Brain microvascular endothelial cell (primary cell): Measurements from ENCODE around the gene CNTNAP2.

Experiments used
- DNase-seq: peaks from one replicate; pipeline ENCODE4 v3.0.0-alpha.2; 2020
- H3K27ac ChIP-seq: fragments of 250-450 bp; sonication (Bioruptor Pico); 2 replicates; pipeline ENCODE4 v1.5.1; 2020; ENCODE audit warnings: mild to moderate bottlenecking, moderate library complexity
- H3K27me3 ChIP-seq: fragments of 250-450 bp; sonication (Bioruptor Pico); replicated peaks from 2 replicates; pipeline ENCODE4 v1.5.1; 2020; ENCODE audit warnings: mild to moderate bottlenecking
- H3K36me3 ChIP-seq: fragments of 250-450 bp; sonication (Bioruptor Pico); replicated peaks from 2 replicates; pipeline ENCODE4 v1.5.1; 2020; ENCODE audit warnings: mild to moderate bottlenecking
- H3K4me3 ChIP-seq: 2 replicates; pipeline ENCODE4 v1.5.1; 2011; ENCODE audit warnings: low read depth, mild to moderate bottlenecking, control low read depth, low read length, moderate library complexity
- CTCF ChIP-seq: IDR thresholded peaks from 2 replicates; pipeline ENCODE4 v1.5.1; 2011; ENCODE audit warnings: low read depth, mild to moderate bottlenecking, moderate library complexity, low read length, control low read depth, inconsistent platforms; ENCODE audit errors: missing control alignments
- in situ Hi-C: cut with HindIII; loops from 2 replicates; pipeline ENCODE4 v1.10.0; 2017; ENCODE audit warnings: low sequenced_read_pairs, low pct_ligation_motif_present

Gene CNTNAP2

GRCh38 chr7:148371280-148371937 is 2254.8 kb downstream of the CNTNAP2 start:
- no peaks in the 10 kb centered on the region for H3K36me3 ChIP-seq

GRCh38 chr7:148374396-148375259 is 2258.0 kb downstream of the CNTNAP2 start:
- no peaks in the 10 kb centered on the region for H3K27me3 ChIP-seq
- no peak for TF ChIP-seq CTCF
- in situ Hi-C loops, result no loop called here
- no peak for DNase-seq
- no peak overlapping the region for H3K27ac ChIP-seq
- no peak overlapping the region for H3K4me3 ChIP-seq
- H3K36me3 ChIP-seq, result no peaks in the 10 kb centered on the region

More at GRCh38 chr7:148371280-148371937, 2254.8 kb downstream of the CNTNAP2 start:
- Histone ChIP-seq H3K27me3 (no peaks in the 10 kb centered on the region), H3K27ac (no peak overlapping the region), H3K4me3 (no peak overlapping the region)
- no peak for TF ChIP-seq CTCF
- DNase-seq, result no peak
- in situ Hi-C loops, result no loop called here

GRCh38 chr7:148379677-148380076 is 2263.1 kb downstream of the CNTNAP2 start:
- Histone ChIP-seq H3K36me3 (no peaks in the 10 kb centered on the region), H3K27me3 (no peaks in the 10 kb centered on the region), H3K27ac (no peak overlapping the region), H3K4me3 (no peak overlapping the region)
- DNase-seq, result no peak
- TF ChIP-seq CTCF, result no peak
- in situ Hi-C loops, result no loop called here

GRCh38 chr7:148380596-148381419 is 2264.2 kb downstream of the CNTNAP2 start:
- no peak for DNase-seq
- in situ Hi-C loops, result no loop called here
- no peaks in the 10 kb centered on the region for H3K27me3 ChIP-seq
- TF ChIP-seq CTCF, result no peak
- H3K27ac ChIP-seq, result no peak overlapping the region
- H3K4me3 ChIP-seq, result no peak overlapping the region
- no peaks in the 10 kb centered on the region for H3K36me3 ChIP-seq

- H3K27ac ChIP-seq, result no peak overlapping the region
- no peak for DNase-seq
- no peaks in the 10 kb centered on the region for H3K36me3 ChIP-seq
- H3K4me3 ChIP-seq, result no peak overlapping the region
- TF ChIP-seq CTCF, result no peak
- no peaks in the 10 kb centered on the region for H3K27me3 ChIP-seq
- in situ Hi-C loops, result no loop called here
Observed at GRCh38 chr7:148382596-148382995, 2266.0 kb downstream of the CNTNAP2 start.
